Activated T-helper 1 cell treated with Interleukin-2 at 50 U/mL for 16 hours (primary cell): Measurements from ENCODE around the gene PLA2G2C.
"Not testable (repeated sequence)": the region's sequence is repeated elsewhere in the genome, so short reads cannot be mapped to it uniquely, and the experiment has no call there.

Experiments
- DNase-seq: peaks from one replicate; pipeline ENCODE4 v3.0.0-alpha.2; 2020; ENCODE audit warnings: low read depth

PLA2G2C gene

GRCh38 chr1:20185834-20186782 is at the start of gene PLA2G2C, which contains the start of gene UBXN10:
PLA2G2C (minus strand) TSS chr1:20186518; CDS start chr1:20177363, 9,155 bp downstream.
UBXN10 (plus strand) TSS chr1:20186096; CDS start chr1:20190562, 4,466 bp downstream.
- peak; percentile 7 for DNase-seq

GRCh38 chr1:20234788-20235535 is 48.6 kb upstream of the PLA2G2C start:
- no peak for DNase-seq

GRCh38 chr1:20233866-20234265 is 47.5 kb upstream of the PLA2G2C start:
- no peak for DNase-seq

- no peak for DNase-seq
These were observed 47.1 kb upstream of the PLA2G2C start for GRCh38 chr1:20233394-20233793.

GRCh38 chr1:20232564-20232963 is 46.2 kb upstream of the PLA2G2C start:
- DNase-seq: not testable (repeated sequence)

GRCh38 chr1:20229171-20229570 is 42.9 kb upstream of the PLA2G2C start:
- DNase-seq: no peak

GRCh38 chr1:20228314-20228825 is 42.1 kb upstream of the PLA2G2C start:
- no peak for DNase-seq

- no peak for DNase-seq
These were observed 41.4 kb upstream of the PLA2G2C start for GRCh38 chr1:20227704-20228103.

GRCh38 chr1:20224546-20224945 is 38.2 kb upstream of the PLA2G2C start:
- no peak for DNase-seq

GRCh38 chr1:20223551-20224419 is 37.5 kb upstream of the PLA2G2C start:
- DNase-seq: no peak

- DNase-seq: no peak
These were observed 36.8 kb upstream of the PLA2G2C start for GRCh38 chr1:20223106-20223505.

- DNase-seq: no peak
These were observed 33.7 kb upstream of the PLA2G2C start for GRCh38 chr1:20220036-20220435.

- DNase-seq: not testable (repeated sequence)
These were observed 32.7 kb upstream of the PLA2G2C start for GRCh38 chr1:20219053-20219452.

- no peak for DNase-seq
These were observed 30.3 kb upstream of the PLA2G2C start for GRCh38 chr1:20216574-20216973.

GRCh38 chr1:20215716-20216115 is 29.4 kb upstream of the PLA2G2C start:
- DNase-seq: no peak

GRCh38 chr1:20212685-20213331 is 26.5 kb upstream of the PLA2G2C start:
- peak; percentile 15 for DNase-seq

GRCh38 chr1:20212085-20212684 is 25.9 kb upstream of the PLA2G2C start:
- DNase-seq: no peak

GRCh38 chr1:20211511-20211931 is 25.2 kb upstream of the PLA2G2C start:
- DNase-seq: no peak

GRCh38 chr1:20210736-20211460 is 24.6 kb upstream of the PLA2G2C start:
- DNase-seq: no peak

- DNase-seq: no peak
These were observed 23.2 kb upstream of the PLA2G2C start for GRCh38 chr1:20209471-20209870.
